ENCODE data around the gene PDCD1.

DNA sequence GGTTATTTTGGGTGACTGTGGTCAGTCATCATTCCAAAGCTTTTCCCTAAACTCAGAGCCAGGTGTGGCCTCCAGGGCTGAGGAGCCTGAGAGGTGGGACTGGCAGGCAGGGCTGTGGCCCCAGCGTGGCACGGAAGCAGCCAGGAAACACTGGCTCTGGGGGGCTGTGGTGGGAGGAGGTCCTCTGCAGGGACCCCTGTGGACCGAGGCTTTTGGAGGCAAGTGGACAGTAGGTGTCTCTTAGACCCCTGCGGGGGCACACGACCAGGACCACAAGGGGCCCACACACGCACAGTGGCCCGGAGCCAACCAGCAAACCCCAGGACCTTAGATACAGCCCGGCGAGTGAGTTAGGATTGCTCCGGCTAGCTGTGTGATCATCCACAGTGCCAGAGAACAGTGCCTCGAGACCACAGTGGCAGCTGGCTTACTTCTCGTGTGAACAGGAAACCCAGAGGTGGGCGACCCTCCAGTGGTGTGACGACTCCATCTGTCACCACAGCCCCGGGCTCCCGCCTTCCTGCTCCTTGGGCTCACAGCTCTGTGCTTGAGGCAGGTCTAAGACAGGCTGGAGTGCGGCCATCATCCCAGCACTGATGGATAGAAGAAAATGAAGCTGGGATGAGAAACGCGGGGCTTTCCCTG, 9.2 kb upstream of the PDCD1 start:
- TF ChIP-seq, protein P1, sequence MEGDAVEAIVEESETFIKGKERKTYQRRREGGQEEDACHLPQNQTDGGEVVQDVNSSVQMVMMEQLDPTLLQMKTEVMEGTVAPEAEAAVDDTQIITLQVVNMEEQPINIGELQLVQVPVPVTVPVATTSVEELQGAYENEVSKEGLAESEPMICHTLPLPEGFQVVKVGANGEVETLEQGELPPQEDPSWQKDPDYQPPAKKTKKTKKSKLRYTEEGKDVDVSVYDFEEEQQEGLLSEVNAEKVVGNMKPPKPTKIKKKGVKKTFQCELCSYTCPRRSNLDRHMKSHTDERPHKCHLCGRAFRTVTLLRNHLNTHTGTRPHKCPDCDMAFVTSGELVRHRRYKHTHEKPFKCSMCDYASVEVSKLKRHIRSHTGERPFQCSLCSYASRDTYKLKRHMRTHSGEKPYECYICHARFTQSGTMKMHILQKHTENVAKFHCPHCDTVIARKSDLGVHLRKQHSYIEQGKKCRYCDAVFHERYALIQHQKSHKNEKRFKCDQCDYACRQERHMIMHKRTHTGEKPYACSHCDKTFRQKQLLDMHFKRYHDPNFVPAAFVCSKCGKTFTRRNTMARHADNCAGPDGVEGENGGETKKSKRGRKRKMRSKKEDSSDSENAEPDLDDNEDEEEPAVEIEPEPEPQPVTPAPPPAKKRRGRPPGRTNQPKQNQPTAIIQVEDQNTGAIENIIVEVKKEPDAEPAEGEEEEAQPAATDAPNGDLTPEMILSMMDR (conservative IDR thresholded peaks at IDR 0.05), result no peak
- no peak for TF ChIP-seq EZH2 (IDR thresholded peaks at IDR 0.05; ENCODE audit: low read depth)
